MM.1S (cell line): ENCODE data around the gene NTF3.

Experiments
- DNase-seq: peaks from one replicate; pipeline ENCODE4 v3.0.0-alpha.2; 2015
- H2AFZ ChIP-seq: fragments of 300-600 bp; sonication (generic); 2 replicates; pipeline ENCODE4 v1.6.0; 2016; ENCODE audit warnings: antibody characterized with exemption, low read length
- H3F3A ChIP-seq: fragments of 300-600 bp; sonication (generic); 2 replicates; pipeline ENCODE4 v1.6.1; 2016; ENCODE audit warnings: mild to moderate bottlenecking, antibody characterized with exemption, low read length, moderate library complexity, mixed read lengths; ENCODE audit not compliant: insufficient read depth
- H3K27ac ChIP-seq: fragments of 300-600 bp; sonication (generic); 2 replicates; pipeline ENCODE4 v1.5.1; 2016; ENCODE audit warnings: mild to moderate bottlenecking, low read length
- H3K27me3 ChIP-seq: fragments of 300-600 bp; sonication (generic); replicated peaks from 2 replicates; pipeline ENCODE4 v1.6.0; 2016; ENCODE audit warnings: low read length; ENCODE audit not compliant: insufficient read depth
- H3K36me3 ChIP-seq: fragments of 300-600 bp; sonication (generic); replicated peaks from 2 replicates; pipeline ENCODE4 v1.6.1; 2016; ENCODE audit warnings: mild to moderate bottlenecking, low read length, mixed read lengths; ENCODE audit not compliant: insufficient read depth
- H3K4me1 ChIP-seq: fragments of 300-600 bp; sonication (generic); 2 replicates; pipeline ENCODE4 v1.6.1; 2016; ENCODE audit warnings: low read length, mixed read lengths
- H3K4me2 ChIP-seq: fragments of 300-600 bp; sonication (generic); 2 replicates; pipeline ENCODE4 v1.6.0; 2016; ENCODE audit warnings: low read depth, low read length
- H3K4me3 ChIP-seq: fragments of 300-600 bp; sonication (generic); 2 replicates; pipeline ENCODE4 v1.5.1; 2016; ENCODE audit warnings: low read length, mixed read lengths
- H3K79me2 ChIP-seq: fragments of 300-600 bp; sonication (generic); 2 replicates; pipeline ENCODE4 v1.6.1; 2016; ENCODE audit warnings: mixed run types, low read length, mixed read lengths
- H3K9ac ChIP-seq: fragments of 300-600 bp; sonication (generic); 2 replicates; pipeline ENCODE4 v1.6.1; 2016; ENCODE audit warnings: low read length, mixed read lengths
- H3K9me2 ChIP-seq: fragments of 300-600 bp; sonication (generic); replicated peaks from 2 replicates; pipeline ENCODE4 v1.6.1; 2016; ENCODE audit warnings: mild to moderate bottlenecking, low read length, mixed read lengths; ENCODE audit not compliant: insufficient read depth
- H3K9me3 ChIP-seq: fragments of 300-600 bp; sonication (generic); replicated peaks from 2 replicates; pipeline ENCODE4 v1.6.1; 2016; ENCODE audit warnings: mild to moderate bottlenecking, low read length, mixed read lengths; ENCODE audit not compliant: insufficient read depth
- H4K20me1 ChIP-seq: fragments of 300-600 bp; sonication (generic); 2 replicates; pipeline ENCODE4 v1.6.1; 2016; ENCODE audit warnings: mild to moderate bottlenecking, low read length, moderate library complexity, mixed read lengths; ENCODE audit not compliant: insufficient read depth
- CTCF ChIP-seq: fragments of 300-600 bp; sonication (generic); IDR thresholded peaks from 2 replicates; pipeline ENCODE4 v1.5.1; 2016; ENCODE audit warnings: antibody characterized with exemption, low read length, mixed read lengths
- EZH2 ChIP-seq: fragments of 300-600 bp; sonication (generic); optimal IDR thresholded peaks from 2 replicates; pipeline ENCODE3; 2017; ENCODE audit warnings: low read depth, mild to moderate bottlenecking, antibody characterized with exemption, low read length, mixed read lengths
- EZH2phosphoT487 ChIP-seq: fragments of 300-600 bp; sonication (generic); IDR thresholded peaks from 2 replicates; pipeline ENCODE4 v1.6.1; 2018; ENCODE audit warnings: antibody characterized with exemption, low read length

NTF3 gene

DNA sequence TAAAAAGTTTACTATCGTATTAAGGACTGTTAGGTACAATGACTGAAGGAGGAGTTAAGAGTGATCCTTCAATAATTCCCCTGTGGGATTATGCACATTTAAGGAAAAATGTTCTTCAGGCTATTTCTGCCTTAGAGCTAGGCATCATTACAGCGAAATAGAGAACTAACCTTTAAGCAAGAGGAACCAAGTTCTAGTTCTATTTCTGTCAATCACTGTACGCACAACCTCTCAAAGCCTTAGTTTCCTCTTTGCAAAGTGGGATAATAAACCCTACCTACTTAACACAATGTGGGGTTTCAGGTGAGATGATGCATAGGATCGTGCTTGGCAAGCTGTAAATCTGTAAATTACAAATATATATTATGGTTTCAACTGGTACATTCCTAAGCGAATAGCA is 15.4 kb downstream of the NTF3 start:
- Histone ChIP-seq H4K20me1 (no peaks in the 10 kb centered on the region), H3F3A (no peaks in the 10 kb centered on the region), H3K9ac (no peak overlapping the region), H3K27ac (no peak overlapping the region), H3K36me3 (no peaks in the 10 kb centered on the region), H3K4me3 (no peak overlapping the region), H3K4me2 (no peak overlapping the region), H3K4me1 (no peaks in the 10 kb centered on the region), H3K79me2 (no peaks in the 10 kb centered on the region), H3K27me3 (no peaks in the 10 kb centered on the region), H2AFZ (no peak overlapping the region), H3K9me3 (no peaks in the 10 kb centered on the region), H3K9me2 (no peaks in the 10 kb centered on the region)
- TF ChIP-seq EZH2phosphoT487, result no peak
- no peak for TF ChIP-seq EZH2
- no peak for TF ChIP-seq CTCF
- no peak for DNase-seq

DNA sequence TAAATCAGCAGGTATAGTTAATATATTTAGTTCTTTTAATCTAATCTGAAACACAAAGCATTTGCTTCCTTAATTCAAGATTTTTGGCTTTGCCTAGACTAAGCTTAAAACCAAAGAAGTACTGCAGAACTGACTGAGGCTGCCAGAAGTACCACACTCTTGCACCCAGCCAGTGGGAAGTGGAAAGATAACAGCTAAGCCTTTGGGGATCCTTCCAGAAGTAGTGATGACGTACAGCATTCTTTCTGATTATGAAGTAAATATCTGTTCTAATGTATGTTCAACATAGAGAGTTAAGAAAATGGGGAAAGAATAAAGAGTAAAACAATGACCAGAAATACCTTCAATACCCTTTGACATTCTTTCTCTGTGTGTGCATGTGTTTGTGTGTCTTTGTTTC is 19.3 kb downstream of the NTF3 start:
- Histone ChIP-seq H3K9me3 (no peaks in the 10 kb centered on the region), H3K4me1 (no peaks in the 10 kb centered on the region), H3K27me3 (no peaks in the 10 kb centered on the region), H3K4me3 (no peak overlapping the region), H3K9ac (no peak overlapping the region), H3K79me2 (no peaks in the 10 kb centered on the region), H3K27ac (no peak overlapping the region), H3K36me3 (no peaks in the 10 kb centered on the region), H4K20me1 (no peaks in the 10 kb centered on the region), H3K4me2 (no peak overlapping the region), H3K9me2 (no peaks in the 10 kb centered on the region), H2AFZ (no peak overlapping the region), H3F3A (no peaks in the 10 kb centered on the region)
- TF ChIP-seq EZH2 (no peak), EZH2phosphoT487 (no peak), CTCF (no peak)
- no peak for DNase-seq

DNA sequence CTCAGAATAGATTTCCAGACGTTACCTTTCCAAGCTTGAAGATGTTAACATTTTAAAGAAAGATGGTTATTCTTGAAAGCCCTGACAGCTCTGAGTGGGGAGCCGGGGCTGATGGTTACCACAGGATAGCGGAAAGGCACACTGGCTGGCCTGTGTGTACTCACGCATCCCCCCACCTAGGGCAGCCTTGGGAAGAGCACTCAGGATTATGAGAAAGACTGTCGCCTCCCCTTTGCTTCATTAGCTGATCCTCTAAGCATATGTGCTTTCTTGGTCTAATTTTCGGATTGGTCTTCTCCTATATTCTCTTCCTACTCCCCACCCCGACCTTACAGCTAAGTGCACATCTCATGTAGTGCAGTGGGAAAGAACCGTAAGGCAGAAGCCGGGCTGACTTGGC is 20.7 kb downstream of the NTF3 start:
- Histone ChIP-seq H3K9me3 (no peaks in the 10 kb centered on the region), H3K4me1 (peaks cover 9% of the 10 kb centered on the region), H3K9me2 (no peaks in the 10 kb centered on the region), H3K4me3 (no peak overlapping the region), H4K20me1 (no peaks in the 10 kb centered on the region), H3F3A (no peaks in the 10 kb centered on the region), H3K36me3 (no peaks in the 10 kb centered on the region), H3K27me3 (no peaks in the 10 kb centered on the region), H3K4me2 (no peak overlapping the region), H2AFZ (no peak overlapping the region), H3K79me2 (no peaks in the 10 kb centered on the region), H3K9ac (no peak overlapping the region), H3K27ac (no peak overlapping the region)
- no peak for DNase-seq
- TF ChIP-seq CTCF, result no peak
- TF ChIP-seq EZH2, result no peak
- TF ChIP-seq EZH2phosphoT487, result no peak

DNA sequence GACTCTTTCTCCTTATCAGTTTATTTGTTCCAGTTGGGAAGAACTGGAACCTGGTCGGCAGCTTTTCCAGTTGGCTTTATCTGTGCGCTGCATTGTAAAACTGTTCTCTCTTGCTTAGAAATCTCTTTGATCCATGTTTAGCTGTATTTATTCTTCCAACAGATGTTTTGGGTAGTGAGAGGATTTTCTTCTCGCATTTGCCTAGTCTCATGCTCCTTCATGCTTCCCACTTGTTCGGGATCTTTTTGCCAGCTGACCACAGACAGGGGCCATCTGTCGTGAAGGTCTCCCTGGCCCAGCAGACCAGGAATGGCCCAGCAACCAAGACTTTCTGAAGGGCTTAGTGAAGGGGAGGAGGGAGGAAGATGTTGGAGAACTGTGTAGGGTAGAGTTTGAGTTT is 21.6 kb downstream of the NTF3 start:
- Histone ChIP-seq H3K4me1 (peaks cover 9% of the 10 kb centered on the region), H3K27me3 (no peaks in the 10 kb centered on the region), H3K9me2 (no peaks in the 10 kb centered on the region), H4K20me1 (no peaks in the 10 kb centered on the region), H3K4me3 (no peak overlapping the region), H2AFZ (no peak overlapping the region), H3K79me2 (no peaks in the 10 kb centered on the region), H3K36me3 (no peaks in the 10 kb centered on the region), H3K27ac (no peak overlapping the region), H3F3A (no peaks in the 10 kb centered on the region), H3K4me2 (no peak overlapping the region), H3K9me3 (no peaks in the 10 kb centered on the region), H3K9ac (no peak overlapping the region)
- no peak for TF ChIP-seq EZH2
- no peak for TF ChIP-seq CTCF
- TF ChIP-seq EZH2phosphoT487, result no peak
- DNase-seq, result no peak
